ENCODE results near the gene EMP1. TPM values are rescaled to one million over a fixed set of nuclear protein-coding genes. Genes with fewer than 3 reads are reported as not detected.

The EMP1 gene
- polyA plus RNA-seq, 1 donor from 2014 or later, result 0.33 TPM

- no peaks in the 10 kb centered on the region for H4K20me1 ChIP-seq (ENCODE audit: insufficient read depth)
- H3F3A ChIP-seq (ENCODE audit: insufficient read depth, low read length, poor library complexity, severe bottlenecking), result no peaks in the 10 kb centered on the region
- no peak overlapping the region for H3K4me2 ChIP-seq (ENCODE audit: low read length)
- H3K9me2 ChIP-seq (ENCODE audit: insufficient read depth, low read length), result no peaks in the 10 kb centered on the region
- H3K79me2 ChIP-seq (replicated peaks; ENCODE audit: insufficient read depth, low read length), result no peaks in the 10 kb centered on the region
- no peak overlapping the region for H3K27ac ChIP-seq (ENCODE audit: low read length)
- no peak overlapping the region for H3K9ac ChIP-seq (ENCODE audit: low read length)
- TF ChIP-seq SMC3 (conservative IDR thresholded peaks at IDR 0.05; ENCODE audit: poor library complexity) (no peak), MXI1 (conservative IDR thresholded peaks at IDR 0.05; ENCODE audit: poor library complexity, severe bottlenecking) (no peak), EZH2 (IDR thresholded peaks at IDR 0.05; ENCODE audit: borderline replicate concordance, insufficient read depth, low read length, poor library complexity, severe bottlenecking) (no peak), EP300 (conservative IDR thresholded peaks at IDR 0.05; ENCODE audit: poor library complexity, severe bottlenecking) (no peak), TAF1 (IDR thresholded peaks at IDR 0.05; ENCODE audit: low read depth) (no peak), CTCF (IDR thresholded peaks at IDR 0.05; ENCODE audit: poor library complexity, severe bottlenecking) (no peak)
- no peak overlapping the region for H3K4me3 ChIP-seq (ENCODE audit: low read length)
- no peaks in the 10 kb centered on the region for H3K27me3 ChIP-seq (ENCODE audit: insufficient read depth, low read depth, low read length)
- H3K9me3 ChIP-seq (ENCODE audit: low read length), result no peaks in the 10 kb centered on the region
- no peaks in the 10 kb centered on the region for H3K36me3 ChIP-seq (ENCODE audit: insufficient read depth, low read length)
- H2AFZ ChIP-seq (ENCODE audit: low read depth, low read length), result no peak overlapping the region
Measured at GRCh38 chr12:13152756-13153155, 43.8 kb upstream of the EMP1 start.

DNA sequence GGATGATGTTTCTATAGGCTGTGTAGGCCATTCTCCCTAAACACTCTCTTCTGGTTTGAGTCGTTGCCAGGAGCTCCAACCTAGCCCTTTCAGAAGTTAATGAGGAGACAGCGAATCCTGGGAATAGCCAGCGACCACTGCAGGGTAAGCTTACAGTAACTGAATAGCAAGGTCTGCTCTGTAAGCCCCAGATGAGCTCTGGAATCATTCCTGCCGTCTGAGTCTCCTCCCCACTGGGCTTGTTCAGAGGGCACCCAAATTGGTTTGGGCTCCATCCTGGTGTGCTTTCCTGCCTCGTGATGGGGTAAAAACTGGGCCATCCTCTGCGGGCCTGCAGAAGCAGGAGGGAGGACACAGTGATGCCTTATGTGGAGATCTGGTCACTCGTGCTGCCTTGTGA lies 43.3 kb upstream of the EMP1 start:
- Histone ChIP-seq H3K4me2 (ENCODE audit: low read length) (no peak overlapping the region), H3K27ac (ENCODE audit: low read length) (no peak overlapping the region), H3K36me3 (ENCODE audit: insufficient read depth, low read length) (no peaks in the 10 kb centered on the region), H4K20me1 (ENCODE audit: insufficient read depth) (no peaks in the 10 kb centered on the region), H3K27me3 (ENCODE audit: insufficient read depth, low read depth, low read length) (no peaks in the 10 kb centered on the region), H3K4me3 (ENCODE audit: low read length) (no peak overlapping the region), H3K79me2 (replicated peaks; ENCODE audit: insufficient read depth, low read length) (no peaks in the 10 kb centered on the region), H3F3A (ENCODE audit: insufficient read depth, low read length, poor library complexity, severe bottlenecking) (no peaks in the 10 kb centered on the region), H2AFZ (ENCODE audit: low read depth, low read length) (no peak overlapping the region), H3K9me3 (ENCODE audit: low read length) (no peaks in the 10 kb centered on the region), H3K9me2 (ENCODE audit: insufficient read depth, low read length) (no peaks in the 10 kb centered on the region), H3K9ac (ENCODE audit: low read length) (no peak overlapping the region)
- TF ChIP-seq TAF1 (IDR thresholded peaks at IDR 0.05; ENCODE audit: low read depth), result no peak
- TF ChIP-seq CTCF (IDR thresholded peaks at IDR 0.05; ENCODE audit: poor library complexity, severe bottlenecking), result no peak
- TF ChIP-seq REST (IDR thresholded peaks at IDR 0.05; ENCODE audit: borderline replicate concordance), result no peak
- TF ChIP-seq EP300 (conservative IDR thresholded peaks at IDR 0.05; ENCODE audit: poor library complexity, severe bottlenecking), result no peak
- TF ChIP-seq MXI1 (conservative IDR thresholded peaks at IDR 0.05; ENCODE audit: poor library complexity, severe bottlenecking), result no peak
- TF ChIP-seq SMC3 (conservative IDR thresholded peaks at IDR 0.05; ENCODE audit: poor library complexity), result no peak
- no peak for TF ChIP-seq RAD21 (conservative IDR thresholded peaks at IDR 0.05)
- TF ChIP-seq POLR2AphosphoS5 (IDR thresholded peaks at IDR 0.05), result no peak
- TF ChIP-seq EZH2 (IDR thresholded peaks at IDR 0.05; ENCODE audit: borderline replicate concordance, insufficient read depth, low read length, poor library complexity, severe bottlenecking), result no peak
